ENCODE data around the gene FBLN1. TPM values are rescaled to one million over a fixed set of nuclear protein-coding genes. Genes with fewer than 3 reads are reported as not detected.

FBLN1 gene
- total RNA-seq, 1 donor from 2014 or later: 238 TPM

- Mint-ChIP-seq H3K9me3 (ENCODE audit: unreplicated experiment) (no peaks in the 10 kb centered on the region), H3K27ac (ENCODE audit: unreplicated experiment) (no peak overlapping the region), H3K4me1 (ENCODE audit: unreplicated experiment) (peaks cover 16% of the 10 kb centered on the region), H3K36me3 (ENCODE audit: low read depth, unreplicated experiment) (no peaks in the 10 kb centered on the region), H3K27me3 (ENCODE audit: unreplicated experiment) (peaks cover 2% of the 10 kb centered on the region), H3K4me3 (ENCODE audit: unreplicated experiment) (no peak overlapping the region)
- no peak for DNase-seq (ENCODE audit: low spot score)
- no peak for TF ChIP-seq CTCF (IDR thresholded peaks at IDR 0.05; ENCODE audit: unreplicated experiment)
Measured at GRCh38 chr22:45608763-45609180, 106.1 kb downstream of the FBLN1 start.

GRCh38 chr22:45612451-45612901, 109.8 kb downstream of the FBLN1 start:
- H3K36me3 Mint-ChIP-seq (ENCODE audit: low read depth, unreplicated experiment): no peaks in the 10 kb centered on the region
- no peak overlapping the region for H3K4me3 Mint-ChIP-seq (ENCODE audit: unreplicated experiment)
- peaks cover 2% of the 10 kb centered on the region for H3K27me3 Mint-ChIP-seq (ENCODE audit: unreplicated experiment)
- H3K27ac Mint-ChIP-seq (ENCODE audit: unreplicated experiment): no peak overlapping the region
- no peak for TF ChIP-seq CTCF (IDR thresholded peaks at IDR 0.05; ENCODE audit: unreplicated experiment)
- H3K9me3 Mint-ChIP-seq (ENCODE audit: unreplicated experiment): no peaks in the 10 kb centered on the region
- peaks cover 6% of the 10 kb centered on the region for H3K4me1 Mint-ChIP-seq (ENCODE audit: unreplicated experiment)
- DNase-seq (ENCODE audit: low spot score): no peak

GRCh38 chr22:45612940-45613339, 110.3 kb downstream of the FBLN1 start:
- Mint-ChIP-seq H3K4me3 (ENCODE audit: unreplicated experiment) (no peak overlapping the region), H3K27ac (ENCODE audit: unreplicated experiment) (no peak overlapping the region), H3K27me3 (ENCODE audit: unreplicated experiment) (peaks cover 2% of the 10 kb centered on the region), H3K36me3 (ENCODE audit: low read depth, unreplicated experiment) (no peaks in the 10 kb centered on the region), H3K9me3 (ENCODE audit: unreplicated experiment) (no peaks in the 10 kb centered on the region), H3K4me1 (ENCODE audit: unreplicated experiment) (peaks cover 6% of the 10 kb centered on the region)
- no peak for TF ChIP-seq CTCF (IDR thresholded peaks at IDR 0.05; ENCODE audit: unreplicated experiment)
- no peak for DNase-seq (ENCODE audit: low spot score)

- Mint-ChIP-seq H3K27me3 (ENCODE audit: unreplicated experiment) (peaks cover 2% of the 10 kb centered on the region), H3K4me3 (ENCODE audit: unreplicated experiment) (no peak overlapping the region), H3K36me3 (ENCODE audit: low read depth, unreplicated experiment) (no peaks in the 10 kb centered on the region), H3K4me1 (ENCODE audit: unreplicated experiment) (no peaks in the 10 kb centered on the region), H3K27ac (ENCODE audit: unreplicated experiment) (no peak overlapping the region), H3K9me3 (ENCODE audit: unreplicated experiment) (no peaks in the 10 kb centered on the region)
- no peak for DNase-seq (ENCODE audit: low spot score)
- TF ChIP-seq CTCF (IDR thresholded peaks at IDR 0.05; ENCODE audit: unreplicated experiment): no peak
Measured at GRCh38 chr22:45615364-45615763, 112.7 kb downstream of the FBLN1 start.

- no peak for DNase-seq (ENCODE audit: low spot score)
- Mint-ChIP-seq H3K9me3 (ENCODE audit: unreplicated experiment) (no peaks in the 10 kb centered on the region), H3K27ac (ENCODE audit: unreplicated experiment) (no peak overlapping the region), H3K4me1 (ENCODE audit: unreplicated experiment) (no peaks in the 10 kb centered on the region), H3K27me3 (ENCODE audit: unreplicated experiment) (peaks cover 2% of the 10 kb centered on the region), H3K36me3 (ENCODE audit: low read depth, unreplicated experiment) (no peaks in the 10 kb centered on the region), H3K4me3 (ENCODE audit: unreplicated experiment) (no peak overlapping the region)
- no peak for TF ChIP-seq CTCF (IDR thresholded peaks at IDR 0.05; ENCODE audit: unreplicated experiment)
Measured at GRCh38 chr22:45616432-45616831, 113.7 kb downstream of the FBLN1 start.

All from endothelial cell (in vitro differentiated cells).